Stimulated activated CD8-positive, alpha-beta memory T cell treated with anti-CD3 and anti-CD28 coated beads, Interleukin-15, amount 100 ng/mL, for 4 hours (primary cell): ENCODE results near the gene GJC3.
"Not testable (repeated sequence)": the region's sequence is repeated elsewhere in the genome, so short reads cannot be mapped to it uniquely, and the experiment has no call there.

Source experiments
- DNase-seq, 2 donors: peaks; one replicate each; pipeline ENCODE4 v3.0.0-alpha.2; 2020; ENCODE audit warnings: low read depth in 2 of 2

The GJC3 gene

GRCh38 chr7:99928994-99929729, at the start of gene GJC3:
Gene GJC3, minus strand, starts transcription at chr7:99929620. Its CDS starts 0 bp downstream, at chr7:99929620.
- no peak for DNase-seq

GRCh38 chr7:99976626-99977025, 47.2 kb upstream of the GJC3 start:
- DNase-seq = no peak

GRCh38 chr7:99975782-99976521, 46.5 kb upstream of the GJC3 start, which contains the start of gene AZGP1:
Gene AZGP1, minus strand, starts transcription at chr7:99976031. Its CDS starts 11 bp downstream, at chr7:99976020.
- DNase-seq = no peak

- no peak for DNase-seq
Measured at GRCh38 chr7:99974681-99975080, 45.3 kb upstream of the GJC3 start.

GRCh38 chr7:99973817-99974216, 44.4 kb upstream of the GJC3 start:
- not testable (repeated sequence) for DNase-seq

- DNase-seq = no peak
Measured at GRCh38 chr7:99971242-99971641, 41.8 kb upstream of the GJC3 start.

GRCh38 chr7:99969813-99970212, 40.4 kb upstream of the GJC3 start:
- not testable (repeated sequence) for DNase-seq

GRCh38 chr7:99969298-99969697, 39.9 kb upstream of the GJC3 start:
- DNase-seq = no peak

GRCh38 chr7:99958564-99959227, 29.3 kb upstream of the GJC3 start:
- DNase-seq = no peak

GRCh38 chr7:99955247-99955646, 25.8 kb upstream of the GJC3 start:
- DNase-seq = no peak

- DNase-seq = not testable (repeated sequence)
Measured at GRCh38 chr7:99954643-99955042, 25.2 kb upstream of the GJC3 start.

GRCh38 chr7:99953649-99954048, 24.2 kb upstream of the GJC3 start:
- no peak for DNase-seq

GRCh38 chr7:99952649-99953048, 23.2 kb upstream of the GJC3 start:
- DNase-seq = not testable (repeated sequence)

- not testable (repeated sequence) for DNase-seq
Measured at GRCh38 chr7:99950819-99951218, 21.4 kb upstream of the GJC3 start.

GRCh38 chr7:99949645-99950228, 20.3 kb upstream of the GJC3 start:
- DNase-seq = no peak

- no peak for DNase-seq
Measured at GRCh38 chr7:99947608-99948007, 18.2 kb upstream of the GJC3 start.

- no peak for DNase-seq
Measured at GRCh38 chr7:99944497-99945070, 15.2 kb upstream of the GJC3 start.

GRCh38 chr7:99943641-99944496, 14.4 kb upstream of the GJC3 start:
- DNase-seq = no peak

- no peak for DNase-seq
Measured at GRCh38 chr7:99938296-99938695, 8.9 kb upstream of the GJC3 start.

- not testable (repeated sequence) for DNase-seq
Measured at GRCh38 chr7:99935009-99935408, 5.6 kb upstream of the GJC3 start.

GRCh38 chr7:99930376-99930775, 956 bp upstream of the GJC3 start:
- no peak for DNase-seq
